ENCODE results near the gene SLC29A1. TPM values are rescaled to one million over a fixed set of nuclear protein-coding genes. Genes with fewer than 3 reads are reported as not detected.

Gene SLC29A1
- total and polyA plus RNA-seq, 2 experiments from 2014 or later: 23.3 to 30.8 TPM

GRCh38 chr6:44186635-44187025, 36.8 kb upstream of the SLC29A1 start:
- H3K4me3 ChIP-seq: no peak overlapping the region
- no peak overlapping the region for H3K27ac ChIP-seq
- H2AFZ ChIP-seq: no peak overlapping the region
- TF ChIP-seq CTCF (IDR thresholded peaks at IDR 0.05; ENCODE audit: poor library complexity): no peak
- TF ChIP-seq EZH2 (IDR thresholded peaks at IDR 0.05; ENCODE audit: borderline replicate concordance): no peak
- TF ChIP-seq EZH2phosphoT487 (IDR thresholded peaks at IDR 0.05; ENCODE audit: low read depth, severe bottlenecking, unreplicated experiment): no peak
- no peaks in the 10 kb centered on the region for H3K79me2 ChIP-seq
- H3K9me3 ChIP-seq (ENCODE audit: low read depth): no peaks in the 10 kb centered on the region
- no peaks in the 10 kb centered on the region for H3K36me3 ChIP-seq (replicated peaks; ENCODE audit: insufficient read depth, low read depth)
- H4K20me1 ChIP-seq (ENCODE audit: insufficient read depth, poor library complexity, severe bottlenecking): no peaks in the 10 kb centered on the region
- WGBS (ENCODE audit: low lambda C conversion rate, missing lambda C conversion rate): 88% methylated on average over 7 of the region's 7 CpGs
- no peaks in the 10 kb centered on the region for H3K4me1 ChIP-seq (ENCODE audit: insufficient read depth)
- no peak for DNase-seq (ENCODE audit: low spot score)
- H3K9me2 ChIP-seq (replicated peaks; ENCODE audit: insufficient read depth): no peaks in the 10 kb centered on the region
- H3K4me2 ChIP-seq: no peak overlapping the region
- no peaks in the 10 kb centered on the region for H3K27me3 ChIP-seq

- H3K27me3 ChIP-seq: no peaks in the 10 kb centered on the region
- no peaks in the 10 kb centered on the region for H4K20me1 ChIP-seq (ENCODE audit: insufficient read depth, poor library complexity, severe bottlenecking)
- H3K9me2 ChIP-seq (replicated peaks; ENCODE audit: insufficient read depth): no peaks in the 10 kb centered on the region
- H3K27ac ChIP-seq: no peak overlapping the region
- WGBS (ENCODE audit: low lambda C conversion rate, missing lambda C conversion rate): 91% methylated on average over 2 of the region's 2 CpGs
- no peak overlapping the region for H3K4me3 ChIP-seq
- DNase-seq (ENCODE audit: low spot score): no peak
- no peak overlapping the region for H2AFZ ChIP-seq
- H3K4me2 ChIP-seq: no peak overlapping the region
- H3K4me1 ChIP-seq (ENCODE audit: insufficient read depth): no peaks in the 10 kb centered on the region
- TF ChIP-seq EZH2phosphoT487 (IDR thresholded peaks at IDR 0.05; ENCODE audit: low read depth, severe bottlenecking, unreplicated experiment): no peak
- TF ChIP-seq CTCF (IDR thresholded peaks at IDR 0.05; ENCODE audit: poor library complexity): no peak
- TF ChIP-seq EZH2 (IDR thresholded peaks at IDR 0.05; ENCODE audit: borderline replicate concordance): no peak
- H3K79me2 ChIP-seq: no peaks in the 10 kb centered on the region
- H3K9me3 ChIP-seq (ENCODE audit: low read depth): no peaks in the 10 kb centered on the region
- no peaks in the 10 kb centered on the region for H3K36me3 ChIP-seq (replicated peaks; ENCODE audit: insufficient read depth, low read depth)
Measured at GRCh38 chr6:44188819-44189218, 34.6 kb upstream of the SLC29A1 start.

GRCh38 chr6:44189257-44189656, 34.1 kb upstream of the SLC29A1 start:
- Histone ChIP-seq H3K4me2 (no peak overlapping the region), H3K27me3 (no peaks in the 10 kb centered on the region), H3K9me2 (replicated peaks; ENCODE audit: insufficient read depth) (no peaks in the 10 kb centered on the region), H2AFZ (no peak overlapping the region), H3K79me2 (no peaks in the 10 kb centered on the region), H3K36me3 (replicated peaks; ENCODE audit: insufficient read depth, low read depth) (no peaks in the 10 kb centered on the region), H3K9me3 (ENCODE audit: low read depth) (no peaks in the 10 kb centered on the region), H3K4me1 (ENCODE audit: insufficient read depth) (no peaks in the 10 kb centered on the region), H4K20me1 (ENCODE audit: insufficient read depth, poor library complexity, severe bottlenecking) (no peaks in the 10 kb centered on the region), H3K27ac (no peak overlapping the region), H3K4me3 (no peak overlapping the region)
- DNase-seq (ENCODE audit: low spot score): no peak
- 85% methylated on average over 2 of the region's 2 CpGs for WGBS (ENCODE audit: low lambda C conversion rate, missing lambda C conversion rate)
- TF ChIP-seq EZH2phosphoT487 (IDR thresholded peaks at IDR 0.05; ENCODE audit: low read depth, severe bottlenecking, unreplicated experiment) (no peak), EZH2 (IDR thresholded peaks at IDR 0.05; ENCODE audit: borderline replicate concordance) (no peak), CTCF (IDR thresholded peaks at IDR 0.05; ENCODE audit: poor library complexity) (no peak)

- no peaks in the 10 kb centered on the region for H3K9me3 ChIP-seq (ENCODE audit: low read depth)
- WGBS (ENCODE audit: low lambda C conversion rate, missing lambda C conversion rate): 33% methylated on average over 2 of the region's 2 CpGs
Measured at GRCh38 chr6:44190715-44191114, 32.7 kb upstream of the SLC29A1 start.

More at GRCh38 chr6:44190715-44191114, 32.7 kb upstream of the SLC29A1 start:
- H3K27me3 ChIP-seq: no peaks in the 10 kb centered on the region
- no peaks in the 10 kb centered on the region for H4K20me1 ChIP-seq (ENCODE audit: insufficient read depth, poor library complexity, severe bottlenecking)
- H3K4me2 ChIP-seq: no peak overlapping the region
- H3K36me3 ChIP-seq (replicated peaks; ENCODE audit: insufficient read depth, low read depth): no peaks in the 10 kb centered on the region
- no peak overlapping the region for H2AFZ ChIP-seq
- H3K79me2 ChIP-seq: no peaks in the 10 kb centered on the region
- no peak for DNase-seq (ENCODE audit: low spot score)
- TF ChIP-seq EZH2phosphoT487 (IDR thresholded peaks at IDR 0.05; ENCODE audit: low read depth, severe bottlenecking, unreplicated experiment) (no peak), CTCF (IDR thresholded peaks at IDR 0.05; ENCODE audit: poor library complexity) (no peak), EZH2 (IDR thresholded peaks at IDR 0.05; ENCODE audit: borderline replicate concordance) (no peak)
- H3K9me2 ChIP-seq (replicated peaks; ENCODE audit: insufficient read depth): no peaks in the 10 kb centered on the region
- H3K4me1 ChIP-seq (ENCODE audit: insufficient read depth): no peaks in the 10 kb centered on the region
- no peak overlapping the region for H3K4me3 ChIP-seq
- no peak overlapping the region for H3K27ac ChIP-seq
